Stimulated activated CD8-positive, alpha-beta memory T cell treated with anti-CD3 and anti-CD28 coated beads, Interleukin-2, amount 100 ng/mL, for 1 hour (primary cell): ENCODE data around the gene HLA-DOB.
A peak's percentile ranks its signal among the peaks of the same experiment; 100 is the strongest.
"Not testable (repeated sequence)": the region's sequence is repeated elsewhere in the genome, so short reads cannot be mapped to it uniquely, and the experiment has no call there.

ENCODE experiments used
- DNase-seq, 2 donors: peaks; one replicate each; pipeline ENCODE4 v3.0.0-alpha.2; 2020; ENCODE audit warnings: low read depth in 2 of 2

Gene HLA-DOB

DNA sequence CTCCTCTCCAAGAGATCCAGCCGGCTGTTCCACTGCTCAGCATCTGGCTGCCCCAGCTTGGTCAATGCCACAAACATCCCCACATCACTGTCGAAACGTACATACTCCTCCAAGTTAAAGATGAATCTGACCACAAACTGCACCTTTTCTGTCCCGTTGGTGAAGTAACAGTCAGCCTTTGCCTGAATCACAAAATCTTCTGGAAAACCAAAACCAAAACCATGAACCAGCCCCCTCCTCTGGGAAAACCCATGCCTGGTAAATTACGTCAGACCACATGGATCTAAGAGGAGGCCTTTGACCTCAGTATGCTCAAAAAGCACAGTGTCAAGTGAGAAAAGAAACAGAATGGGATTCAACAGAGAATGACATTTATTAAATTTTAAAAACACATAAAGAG lies 1.7 kb downstream of the HLA-DOB start:
- DNase-seq = no peak

DNA sequence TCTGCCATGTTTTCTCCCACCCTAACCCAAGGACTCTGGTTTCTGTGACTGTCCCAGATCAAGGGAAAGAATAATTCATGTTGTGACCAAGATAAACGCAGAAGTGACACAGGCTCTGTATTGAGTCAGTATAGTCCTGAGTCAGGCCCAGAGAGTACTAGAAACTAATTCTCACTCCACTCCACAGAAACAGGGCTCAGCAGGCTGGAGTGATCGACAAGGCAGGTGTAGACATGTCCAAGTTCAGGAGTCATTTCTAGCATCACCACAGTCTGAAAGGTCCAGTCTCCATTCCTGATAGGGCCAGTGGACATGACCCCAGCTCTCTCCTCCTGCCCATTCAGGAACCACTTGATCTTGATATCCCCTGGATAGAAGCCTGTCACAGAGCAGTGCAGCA lies 2.7 kb downstream of the HLA-DOB start:
- DNase-seq = no peak

DNA sequence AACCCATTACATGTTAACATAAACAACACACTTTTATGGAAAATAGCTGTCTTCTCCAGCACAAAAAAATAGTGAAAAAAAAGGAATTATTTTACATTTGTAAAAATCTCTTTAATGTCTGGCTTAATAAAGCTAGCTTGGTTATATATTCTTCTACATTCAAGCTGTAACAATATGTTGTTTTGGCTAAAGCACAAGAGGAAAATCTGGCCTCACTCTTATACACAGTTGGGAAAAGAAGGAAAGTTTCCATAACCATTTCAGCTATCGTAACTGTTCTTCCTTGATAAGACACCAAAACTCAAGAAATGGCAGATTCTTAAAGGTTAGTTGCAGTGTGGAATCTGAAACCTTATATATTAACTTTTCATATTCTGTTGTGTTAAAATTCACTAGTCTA lies 7.6 kb downstream of the HLA-DOB start:
- DNase-seq = no peak

DNA sequence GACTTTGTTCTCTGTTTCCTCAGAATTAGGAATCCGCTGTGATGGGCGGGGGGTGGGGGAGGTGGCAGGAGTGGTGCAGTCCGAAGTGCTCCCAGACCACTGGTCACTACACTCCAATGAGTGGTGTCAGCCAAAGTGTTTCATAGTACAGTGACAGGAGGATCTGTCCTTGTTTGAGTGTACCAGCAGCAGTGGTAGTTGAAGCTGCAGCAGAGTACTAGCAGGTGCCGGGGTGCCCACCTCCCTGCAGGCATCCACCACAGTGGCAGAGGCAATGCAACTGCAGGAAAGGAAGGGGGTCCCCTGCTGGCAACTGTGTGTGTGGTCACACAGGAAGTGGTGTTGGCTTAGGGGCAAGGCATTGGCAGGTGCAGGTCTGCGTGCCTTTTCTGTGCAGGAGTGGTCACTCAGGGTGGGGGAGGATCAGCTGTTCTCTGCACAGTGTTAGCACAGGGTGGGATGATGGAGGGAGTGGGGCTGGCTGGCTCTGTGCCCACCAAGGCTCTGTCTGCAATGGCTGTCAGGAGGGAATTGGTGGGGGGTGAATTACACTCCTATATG lies 9.7 kb downstream of the HLA-DOB start:
- no peak for DNase-seq

DNA sequence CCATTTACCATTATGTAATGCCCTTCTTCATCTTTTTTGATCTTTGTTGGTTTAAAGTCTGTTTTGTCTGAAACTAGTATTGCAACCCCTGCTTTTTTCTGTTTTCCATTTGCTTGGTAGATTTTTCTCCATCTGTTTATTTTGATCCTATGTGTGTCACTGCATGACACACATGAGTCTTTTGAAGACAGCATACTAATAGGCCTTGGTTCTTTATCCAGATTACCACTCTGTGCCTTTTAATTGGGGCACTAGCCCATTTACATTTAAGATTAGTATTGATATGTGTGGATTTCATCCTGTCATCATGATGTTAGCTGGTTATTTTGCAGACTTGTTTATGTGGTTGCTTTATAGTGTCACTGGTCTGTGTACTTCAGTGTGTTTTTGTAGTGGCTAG lies 11.4 kb downstream of the HLA-DOB start:
- not testable (repeated sequence) for DNase-seq

DNA sequence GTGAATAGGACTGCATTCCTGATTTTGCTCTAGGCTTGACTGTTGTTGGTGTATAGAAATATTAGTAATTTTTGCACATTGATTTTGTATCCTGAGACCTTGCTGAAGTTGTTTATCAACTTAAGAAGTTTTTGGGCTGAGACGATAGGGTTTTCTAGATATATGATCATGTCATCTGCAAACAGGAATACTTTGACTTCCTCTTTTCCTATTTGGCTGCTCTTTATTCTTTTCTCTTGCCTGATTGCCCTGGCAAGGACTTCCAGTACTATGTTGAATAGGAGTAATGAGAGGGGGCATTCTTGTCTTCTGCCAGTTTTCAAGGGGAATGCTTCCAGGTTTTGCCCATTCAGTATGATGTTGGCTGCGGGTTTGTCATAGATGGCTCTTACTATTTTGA lies 13.4 kb downstream of the HLA-DOB start:
- DNase-seq = no peak

DNA sequence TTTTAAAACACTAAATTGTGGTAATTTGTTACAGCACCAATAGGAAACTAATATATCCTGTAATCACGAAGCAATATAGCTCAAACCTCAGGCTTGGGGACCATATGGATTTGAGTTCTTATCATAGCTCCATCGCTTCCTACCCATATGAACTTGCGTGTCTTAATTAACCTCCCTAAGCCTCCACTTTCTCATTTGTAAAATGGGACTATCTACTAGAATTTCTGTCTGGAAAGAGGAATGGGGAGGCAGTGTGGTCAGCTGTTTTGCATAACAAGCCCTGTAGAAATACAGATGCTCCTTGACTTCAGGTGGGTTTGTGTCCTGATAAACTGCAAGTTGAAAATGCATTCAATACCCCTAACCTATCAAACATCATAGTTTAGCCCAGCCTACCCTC lies 17.1 kb downstream of the HLA-DOB start:
- DNase-seq = no peak

DNA sequence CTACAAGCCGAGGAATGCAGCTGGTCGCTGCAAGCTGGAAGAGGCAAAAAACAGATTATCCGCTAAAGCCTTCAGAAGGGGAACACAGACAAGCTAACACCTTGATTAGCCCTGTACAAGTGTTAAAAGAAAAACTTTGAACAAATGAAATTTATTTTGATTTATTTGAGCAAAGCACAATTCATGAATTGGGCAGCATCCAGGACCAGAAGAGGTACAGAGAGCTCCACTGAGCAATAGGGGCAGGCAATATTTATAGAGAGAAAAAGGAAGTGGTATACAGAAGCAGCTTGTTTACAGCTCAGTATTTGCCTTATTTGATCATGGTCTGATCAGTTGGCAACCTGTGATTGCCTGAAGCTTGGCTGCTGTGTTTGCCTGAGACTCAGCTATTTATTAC lies 17.6 kb downstream of the HLA-DOB start:
- no peak for DNase-seq

DNA sequence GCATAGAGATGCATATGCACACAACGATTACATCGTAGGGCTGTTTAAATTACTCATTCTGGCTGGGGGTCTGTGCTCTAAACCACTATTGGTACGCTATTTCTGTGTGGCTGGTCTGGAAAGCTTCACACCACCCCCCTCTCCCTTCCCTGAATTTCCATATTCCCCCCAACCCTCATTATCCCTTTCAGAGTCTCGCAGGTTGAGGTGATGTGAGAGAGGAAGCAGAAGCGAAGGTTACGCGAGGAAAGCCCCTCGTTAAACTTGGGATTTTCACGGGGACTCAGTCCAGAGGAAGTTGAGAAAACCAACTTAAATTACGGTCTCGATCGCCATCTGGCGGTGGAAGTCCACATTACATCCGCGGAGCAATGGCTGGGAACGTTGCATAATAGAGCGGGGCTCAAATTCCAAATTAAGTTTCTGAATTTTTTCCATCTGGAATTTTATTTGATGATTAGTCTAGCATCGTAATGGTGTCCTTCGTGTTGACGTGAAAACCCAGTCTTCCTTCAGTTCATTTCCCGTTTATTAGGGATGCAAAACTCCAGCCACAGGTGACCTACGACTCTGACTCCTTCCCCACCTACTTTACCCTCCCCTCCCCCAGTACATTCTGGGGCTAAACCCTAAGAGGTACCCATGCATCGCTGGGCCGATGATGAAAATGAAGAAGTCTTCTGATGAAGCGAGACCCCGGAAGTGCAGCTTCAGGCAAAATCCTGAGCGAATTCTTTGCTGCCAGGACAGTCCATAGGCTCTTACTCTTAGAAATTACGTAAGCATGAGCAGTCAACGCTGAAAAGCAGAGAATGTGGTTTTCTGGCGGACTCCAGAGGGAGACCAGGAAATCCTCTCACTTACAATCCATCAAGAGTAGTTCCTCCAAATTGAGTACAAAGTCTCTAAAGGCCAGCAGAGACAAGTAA lies 19.7 kb downstream of the HLA-DOB start:
- DNase-seq = peak; percentile 64 to 67

DNA sequence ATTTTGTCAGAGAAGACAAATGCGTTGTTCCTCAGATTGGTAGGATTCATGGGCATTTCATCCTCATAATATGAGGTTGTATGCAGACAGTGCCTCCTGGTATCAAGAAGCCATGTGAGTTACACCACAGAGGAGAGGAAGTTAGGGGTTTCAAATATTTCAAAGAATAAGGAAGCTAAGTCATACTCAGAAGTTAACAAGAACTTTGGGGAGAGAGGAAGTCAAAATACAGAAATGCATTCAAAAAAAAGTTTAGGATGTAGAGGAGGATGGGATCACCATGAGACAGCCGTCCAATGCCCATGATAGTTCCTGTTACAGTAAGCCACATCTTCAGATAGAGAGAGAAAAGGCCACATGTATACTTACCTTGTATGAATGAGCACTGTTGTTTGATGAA lies 22.3 kb downstream of the HLA-DOB start:
- no peak for DNase-seq

DNA sequence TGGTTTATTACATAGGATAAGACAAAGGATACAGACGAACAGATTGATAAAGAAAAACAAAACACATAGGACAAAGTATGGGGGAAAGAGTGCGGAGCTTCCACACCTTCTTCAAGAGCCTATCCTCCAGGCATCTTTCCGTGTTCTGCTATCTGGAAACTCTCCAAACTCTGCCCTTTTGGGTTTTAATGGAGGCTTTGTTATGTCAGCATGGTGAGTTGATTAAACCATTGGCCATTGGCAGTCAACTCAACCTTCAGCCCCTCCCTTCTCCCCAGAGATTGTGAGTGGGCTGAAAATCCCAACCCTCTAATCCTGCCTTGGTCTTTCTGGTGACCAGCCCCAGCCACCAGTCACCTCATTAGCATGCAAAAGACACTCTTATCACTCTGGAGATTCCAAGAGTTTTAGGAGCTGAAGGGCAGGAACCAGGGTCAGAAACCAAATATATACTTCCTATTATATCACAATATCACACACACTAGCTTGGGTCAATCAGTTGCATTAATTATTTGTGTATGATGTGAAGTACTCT lies 23.8 kb downstream of the HLA-DOB start:
- no peak for DNase-seq

DNA sequence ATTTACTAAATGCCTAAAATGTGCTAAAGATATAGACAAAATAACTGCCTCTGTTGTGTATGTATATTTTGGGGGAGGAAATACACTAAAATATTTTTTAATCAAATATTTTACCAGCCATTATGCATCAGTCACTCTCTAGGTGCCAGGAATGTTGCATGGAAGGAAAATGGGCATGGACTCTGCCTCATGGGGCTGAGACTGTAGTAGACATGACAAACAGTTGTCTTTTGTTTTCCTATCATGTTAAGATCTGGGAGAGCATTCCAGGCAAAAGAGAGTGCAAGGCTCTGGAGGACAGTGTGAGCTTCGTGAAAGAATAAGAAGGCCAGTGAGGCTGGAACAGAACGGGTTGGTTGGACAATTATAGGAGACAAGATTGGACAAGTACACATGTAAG lies 26.5 kb downstream of the HLA-DOB start:
- no peak for DNase-seq

DNA sequence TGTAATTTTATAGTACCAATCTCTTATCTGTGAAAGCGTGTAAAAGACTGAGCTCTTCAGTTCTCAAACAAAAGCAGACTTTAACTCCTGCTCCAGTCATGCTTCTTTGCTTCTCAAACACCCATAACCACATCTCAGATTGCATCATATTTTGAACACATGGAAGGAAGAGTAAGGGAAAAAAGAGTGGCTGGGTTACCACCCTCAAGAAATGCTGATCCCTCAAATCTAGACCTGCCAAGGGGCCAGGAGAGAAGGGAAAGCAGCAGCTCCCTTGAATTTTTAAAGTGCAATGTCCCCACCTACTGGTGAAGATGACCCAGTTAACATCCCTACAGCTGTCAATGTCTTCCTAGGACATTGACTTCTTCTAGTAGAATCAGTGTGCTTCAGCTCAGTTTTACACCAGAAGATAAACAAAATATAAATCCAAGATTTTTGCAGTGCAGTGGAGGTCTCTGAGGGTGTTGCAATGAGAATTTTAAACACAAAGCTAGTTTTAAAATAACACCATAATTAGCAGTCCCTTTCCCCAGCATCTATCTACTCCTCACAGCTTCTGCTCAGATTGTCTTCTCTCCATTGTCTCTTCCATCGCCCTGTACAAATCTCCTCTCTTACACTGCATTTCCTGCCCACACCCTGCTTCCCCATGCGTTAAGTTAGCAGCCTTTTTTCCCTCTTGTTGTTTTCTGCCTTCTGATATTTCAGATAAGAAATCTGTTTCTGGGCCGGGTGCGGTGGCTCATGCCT lies 30.8 kb downstream of the HLA-DOB start:
- no peak for DNase-seq

DNA sequence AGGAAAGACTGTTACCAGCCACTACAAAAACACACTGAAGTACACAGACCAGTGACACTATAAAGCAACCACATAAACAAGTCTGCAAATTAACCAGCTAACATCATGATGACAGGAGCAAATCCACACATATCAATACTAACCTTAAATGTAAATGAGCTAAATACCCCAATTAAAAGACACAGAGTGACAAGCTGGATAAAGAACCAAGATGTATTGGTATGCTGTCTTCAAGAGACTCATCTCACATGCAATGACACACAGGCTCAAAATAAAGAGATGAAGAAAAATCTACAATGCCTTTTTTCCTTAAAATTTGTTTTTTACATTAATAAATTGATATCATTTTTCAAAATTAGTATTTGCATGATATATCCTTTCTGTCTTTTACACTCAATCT lies 33.9 kb downstream of the HLA-DOB start:
- not testable (repeated sequence) for DNase-seq

DNA sequence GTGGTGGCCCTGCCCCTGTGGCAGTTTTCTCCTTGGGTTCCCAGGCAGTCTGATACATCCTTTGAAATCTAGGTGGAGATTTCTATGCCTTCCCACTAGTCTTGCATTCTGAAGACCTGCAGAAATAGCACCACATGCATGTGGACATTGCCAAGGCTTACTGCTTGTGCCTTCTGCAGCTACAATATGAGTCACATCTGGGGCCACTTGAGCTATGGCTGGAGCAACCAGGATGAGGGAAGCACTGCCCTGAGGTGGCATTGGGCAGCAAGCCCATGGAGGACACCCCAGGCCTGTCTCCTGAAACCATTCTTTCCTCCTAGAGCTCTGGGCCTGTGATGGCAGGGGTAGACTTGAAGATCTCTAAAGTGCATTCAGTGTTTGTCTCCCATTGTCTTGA lies 37.8 kb downstream of the HLA-DOB start:
- no peak for DNase-seq

DNA sequence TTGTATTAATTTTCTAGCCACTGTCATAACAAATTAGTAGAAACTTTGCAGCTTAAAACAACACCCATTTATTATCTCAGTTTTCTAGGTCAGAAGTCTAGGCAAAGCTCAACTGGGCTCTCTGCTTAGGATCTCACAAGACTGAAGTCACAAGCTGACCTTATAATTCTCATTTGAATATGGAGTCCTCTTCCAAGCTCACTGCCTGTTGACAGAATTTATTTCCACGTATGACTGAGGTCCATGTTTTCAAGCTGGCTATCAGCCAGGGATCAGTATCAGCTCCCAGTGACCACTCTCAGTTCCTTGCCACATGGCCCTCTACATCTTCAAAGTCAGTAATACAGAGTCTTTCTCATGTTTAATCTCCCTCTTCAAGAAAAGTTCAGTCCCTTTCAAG lies 41.7 kb downstream of the HLA-DOB start:
- DNase-seq = no peak

DNA sequence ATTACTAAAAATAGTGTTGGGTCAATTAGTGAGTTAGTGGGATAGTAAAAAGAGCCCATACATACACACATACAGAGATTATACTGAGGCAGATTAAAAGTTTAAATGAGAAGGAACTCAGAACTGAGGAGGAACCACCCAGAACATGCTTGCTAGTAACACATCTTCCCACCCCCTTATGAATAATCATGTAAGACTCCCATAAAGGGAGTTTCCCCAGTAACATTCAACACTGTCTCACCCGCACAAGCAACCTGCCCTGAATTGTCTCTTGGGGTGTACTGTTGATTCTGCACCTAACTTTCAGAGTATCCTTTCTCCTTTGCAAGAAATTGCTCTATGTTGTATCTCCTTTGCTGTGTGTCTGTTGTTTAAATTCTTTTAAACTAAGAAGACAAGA lies 42.4 kb downstream of the HLA-DOB start:
- no peak for DNase-seq

DNA sequence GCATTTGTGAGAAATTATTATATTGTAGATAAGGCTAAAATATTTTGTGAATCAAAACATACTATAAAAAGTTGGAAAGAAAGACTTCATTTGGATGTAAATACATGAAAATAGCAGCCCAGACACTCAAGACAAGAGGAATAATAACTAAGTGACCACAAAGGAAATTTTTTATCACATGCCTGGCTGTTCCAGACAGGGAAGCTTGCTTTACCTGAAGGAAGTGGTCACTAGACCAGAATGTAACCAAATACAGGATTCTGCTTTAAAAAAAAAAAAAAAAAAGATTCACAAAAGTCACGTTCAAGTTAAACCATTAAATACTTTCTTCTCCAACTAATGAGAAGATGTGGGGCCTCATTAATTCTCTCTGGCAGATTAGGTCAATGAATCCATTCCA lies 44.1 kb downstream of the HLA-DOB start:
- no peak for DNase-seq

DNA sequence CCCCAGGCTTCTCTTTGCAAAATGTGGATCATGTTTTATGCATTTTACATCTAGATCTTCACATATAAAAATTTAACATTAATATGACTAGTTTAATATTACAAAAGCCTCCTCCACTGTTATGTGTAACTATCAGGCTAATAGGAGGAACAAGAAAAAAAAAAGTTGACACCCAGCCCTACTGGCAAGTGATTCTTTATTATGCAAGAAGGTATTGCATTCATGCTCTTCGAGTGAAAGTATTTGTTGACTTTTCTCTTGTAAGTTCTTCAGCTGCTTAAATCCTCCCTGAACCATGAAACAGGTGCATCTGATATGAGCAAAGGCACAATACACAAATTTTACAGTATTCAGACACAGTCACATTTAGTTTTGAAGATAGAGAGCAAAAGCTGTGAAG lies 52.8 kb downstream of the HLA-DOB start:
- no peak for DNase-seq

DNA sequence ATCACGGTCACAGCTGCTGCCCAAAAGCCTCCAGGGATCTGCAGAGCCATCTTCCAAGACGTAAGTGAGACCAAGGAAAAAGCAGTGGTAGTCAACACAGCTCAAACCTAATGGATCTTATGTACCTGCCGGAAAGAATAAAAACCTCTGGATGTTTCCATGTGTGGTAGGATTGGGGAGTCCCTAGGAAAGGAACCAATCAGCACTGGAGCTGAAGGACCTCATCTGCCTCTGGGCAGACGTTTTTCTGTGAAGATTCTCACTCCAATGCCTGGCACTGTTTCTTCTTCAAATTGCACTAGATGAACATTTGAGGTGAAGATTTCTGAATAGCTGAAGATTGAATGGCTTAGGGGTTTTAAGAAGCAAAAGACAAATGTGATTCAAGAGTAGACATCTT lies 53.4 kb downstream of the HLA-DOB start, which contains the start of gene HLA-DQB2:
HLA-DQB2 (minus strand) TSS at position 112 of the 400 bp plus-strand sequence; CDS start at position 50, 62 bp downstream.
- no peak for DNase-seq
